Smooth muscle cell (in vitro differentiated cells): ENCODE results near the gene NR3C2. TPM values are rescaled to one million over a fixed set of nuclear protein-coding genes. Genes with fewer than 3 reads are reported as not detected.

ENCODE experiments used
- DNase-seq: peaks from one replicate; lab custom pipeline; 2025; ENCODE audit not compliant: unreplicated experiment; lab: John Stamatoyannopoulos, UW
- H2AFZ ChIP-seq: fragments of 200-600 bp; sonication (generic); 2 replicates; pipeline ENCODE4 v1.6.0; 2016; ENCODE audit warnings: antibody characterized with exemption, low read depth, mild to moderate bottlenecking
- H3F3A ChIP-seq: fragments of 200-600 bp; sonication (generic); 2 replicates; pipeline ENCODE4 v1.6.0; 2017; ENCODE audit warnings: antibody characterized with exemption, low read depth
- H3K27ac ChIP-seq: fragments of 200-600 bp; sonication (generic); 2 replicates; pipeline ENCODE4 v1.5.1; 2016; ENCODE audit warnings: low read depth, mild to moderate bottlenecking
- H3K27me3 ChIP-seq: fragments of 200-600 bp; sonication (generic); 2 replicates; pipeline ENCODE4 v1.6.1; 2016; ENCODE audit warnings: low read depth, mild to moderate bottlenecking
- H3K36me3 ChIP-seq: fragments of 200-600 bp; sonication (generic); 2 replicates; pipeline ENCODE4 v1.5.1; 2016; ENCODE audit warnings: low read depth
- H3K4me1 ChIP-seq: fragments of 200-600 bp; sonication (generic); 2 replicates; pipeline ENCODE4 v1.5.1; 2016; ENCODE audit warnings: low read depth
- H3K4me2 ChIP-seq: fragments of 200-600 bp; sonication (generic); 2 replicates; pipeline ENCODE4 v1.6.0; 2016; ENCODE audit warnings: mild to moderate bottlenecking
- H3K4me3 ChIP-seq: fragments of 200-600 bp; sonication (generic); 2 replicates; pipeline ENCODE4 v1.5.1; 2016; ENCODE audit warnings: mild to moderate bottlenecking
- H3K79me2 ChIP-seq: fragments of 200-600 bp; sonication (generic); 2 replicates; pipeline ENCODE4 v1.6.0; 2016; ENCODE audit warnings: low read depth, mild to moderate bottlenecking
- H3K9ac ChIP-seq: fragments of 200-600 bp; sonication (generic); 2 replicates; pipeline ENCODE4 v1.6.0; 2016; ENCODE audit warnings: low read depth
- H3K9me3 ChIP-seq: fragments of 200-600 bp; sonication (generic); replicated peaks from 2 replicates; pipeline ENCODE4 v1.5.1; 2016; ENCODE audit warnings: low read depth
- H4K20me1 ChIP-seq: fragments of 200-600 bp; sonication (generic); 2 replicates; pipeline ENCODE4 v1.6.0; 2016; ENCODE audit warnings: low read depth
- CTCF ChIP-seq: fragments of 200-600 bp; sonication (generic); IDR thresholded peaks from 2 replicates; pipeline ENCODE4 v1.5.1; 2017; ENCODE audit warnings: borderline replicate concordance, mild to moderate bottlenecking, antibody characterized with exemption; ENCODE audit not compliant: insufficient read depth, poor library complexity, severe bottlenecking
- WGBS: methylation state at CpG from one replicate; pipeline ENCODE4 v1.1.7; 2016; ENCODE audit warnings: low lambda C conversion rate; 5-methylcytosine and 5-hydroxymethylcytosine counted together
- polyA plus RNA-seq: library from polyadenylated mRNA; unstranded; fragments of >200 nt; fragmentation: Nextera tagmentation; extraction: Ambion mirVana; gene quantifications from 2 replicates; pipeline ENCODE4 v1.2.1, GENCODE V29; 2016
- total RNA-seq: library from RNA; depleted of rRNA; stranded (reverse); fragments of >200 nt; gene quantifications from 2 replicates; pipeline ENCODE4 v1.2.3, GENCODE V29; 2014

Gene NR3C2
- total and polyA plus RNA-seq, 2 experiments from 2014 or later: 0.09 TPM; not detected in 1

- no peak overlapping the region for H2AFZ ChIP-seq
- no peaks in the 10 kb centered on the region for H3K9me3 ChIP-seq
- no peak overlapping the region for H3K9ac ChIP-seq
- no peak overlapping the region for H3K4me3 ChIP-seq
- no peaks in the 10 kb centered on the region for H3F3A ChIP-seq
- no peaks in the 10 kb centered on the region for H3K36me3 ChIP-seq
- TF ChIP-seq CTCF: no peak
- peaks cover 14% of the 10 kb centered on the region for H4K20me1 ChIP-seq
- H3K27ac ChIP-seq: no peak overlapping the region
- no peak overlapping the region for H3K4me2 ChIP-seq
- H3K27me3 ChIP-seq: no peaks in the 10 kb centered on the region
- H3K4me1 ChIP-seq: no peaks in the 10 kb centered on the region
- H3K79me2 ChIP-seq: no peaks in the 10 kb centered on the region
- WGBS: 92% methylated on average over 14 of the region's 14 CpGs
- no peak for DNase-seq
Observed at GRCh38 chr4:148057984-148058859, 384.0 kb downstream of the NR3C2 start.

GRCh38 chr4:148057516-148057915 lies 384.7 kb downstream of the NR3C2 start:
- no peaks in the 10 kb centered on the region for H3F3A ChIP-seq
- no peak for TF ChIP-seq CTCF
- WGBS: 98% methylated on average over 5 of the region's 5 CpGs
- H3K27ac ChIP-seq: no peak overlapping the region
- DNase-seq: no peak
- H4K20me1 ChIP-seq: peaks cover 11% of the 10 kb centered on the region
- no peaks in the 10 kb centered on the region for H3K36me3 ChIP-seq
- H2AFZ ChIP-seq: no peak overlapping the region
- H3K9ac ChIP-seq: no peak overlapping the region
- no peaks in the 10 kb centered on the region for H3K27me3 ChIP-seq
- no peak overlapping the region for H3K4me3 ChIP-seq
- no peaks in the 10 kb centered on the region for H3K9me3 ChIP-seq
- no peak overlapping the region for H3K4me2 ChIP-seq
- no peaks in the 10 kb centered on the region for H3K4me1 ChIP-seq
- no peaks in the 10 kb centered on the region for H3K79me2 ChIP-seq

DNA sequence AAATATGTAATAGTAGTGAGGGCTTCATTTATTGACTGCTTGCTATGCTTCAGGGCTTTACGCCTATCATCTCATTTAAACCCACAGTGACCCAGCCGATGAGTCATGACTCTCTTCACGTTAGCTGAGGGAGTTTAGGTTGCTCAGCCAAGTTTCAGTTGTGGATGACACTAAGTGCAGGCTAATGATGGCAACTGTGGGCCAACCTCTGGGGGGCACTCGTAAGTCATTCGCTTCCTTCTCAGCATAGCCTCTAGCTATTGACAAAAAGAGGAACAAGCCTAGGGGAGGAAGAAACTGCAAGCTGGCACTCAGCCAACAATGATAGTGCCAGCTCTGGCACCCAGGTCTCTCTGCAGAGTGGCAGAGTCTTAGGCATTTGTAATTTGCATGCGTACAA lies 385.3 kb downstream of the NR3C2 start:
- H3K79me2 ChIP-seq: no peaks in the 10 kb centered on the region
- TF ChIP-seq CTCF: no peak
- no peak overlapping the region for H3K27ac ChIP-seq
- no peak overlapping the region for H3K4me2 ChIP-seq
- H2AFZ ChIP-seq: no peak overlapping the region
- no peak overlapping the region for H3K9ac ChIP-seq
- 53% methylated on average over 6 of the region's 6 CpGs for WGBS
- H4K20me1 ChIP-seq: peaks cover 9% of the 10 kb centered on the region
- no peak for DNase-seq
- H3K36me3 ChIP-seq: no peaks in the 10 kb centered on the region
- no peaks in the 10 kb centered on the region for H3F3A ChIP-seq
- H3K9me3 ChIP-seq: no peaks in the 10 kb centered on the region
- H3K4me3 ChIP-seq: no peak overlapping the region
- H3K27me3 ChIP-seq: no peaks in the 10 kb centered on the region
- no peaks in the 10 kb centered on the region for H3K4me1 ChIP-seq

DNA sequence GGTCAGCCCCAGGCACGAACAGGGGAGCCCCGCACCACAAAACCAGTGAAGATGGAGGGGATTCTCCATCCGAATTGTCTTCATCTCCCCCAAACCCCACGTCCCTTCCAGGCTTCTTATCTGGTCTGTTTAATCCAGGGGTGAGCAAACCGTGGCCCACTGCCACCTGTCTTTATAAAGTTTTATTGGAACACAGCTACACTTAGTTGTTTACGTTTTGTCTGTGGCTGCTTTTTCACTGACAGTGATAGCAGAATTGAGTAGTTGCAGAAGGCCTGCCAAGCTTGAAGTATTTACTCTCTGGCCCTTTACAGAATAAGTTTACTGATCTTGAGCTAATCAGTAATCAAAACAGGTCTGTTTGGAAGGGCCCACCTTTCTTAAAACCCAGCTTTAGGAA lies 386.4 kb downstream of the NR3C2 start:
- Histone ChIP-seq H3K79me2 (no peaks in the 10 kb centered on the region), H3K4me1 (no peaks in the 10 kb centered on the region), H3K36me3 (no peaks in the 10 kb centered on the region), H3K4me2 (no peak overlapping the region), H3K27ac (no peak overlapping the region), H3F3A (no peaks in the 10 kb centered on the region), H3K9ac (no peak overlapping the region), H3K4me3 (no peak overlapping the region), H3K9me3 (no peaks in the 10 kb centered on the region), H2AFZ (no peak overlapping the region), H4K20me1 (peaks cover 9% of the 10 kb centered on the region), H3K27me3 (no peaks in the 10 kb centered on the region)
- no peak for TF ChIP-seq CTCF
- 73% methylated on average over 6 of the region's 6 CpGs for WGBS
- no peak for DNase-seq
